Bone marrow (tissue), 2 donors: ENCODE measurements around the gene HOXD13.

Experiments
- DNase-seq, 2 donors: peaks; one replicate each; lab custom pipeline; 2025; lab: John Stamatoyannopoulos, UW

Gene HOXD13

GRCh38 chr2:176094349-176094748 lies 1.8 kb downstream of the HOXD13 start:
- no peak for DNase-seq

GRCh38 chr2:176095421-176095820 lies 2.9 kb downstream of the HOXD13 start:
- DNase-seq, result no peak

- peak in 1 of 2 donors; percentile 7 for DNase-seq
These were observed 3.9 kb downstream of the HOXD13 start for GRCh38 chr2:176096243-176096985.

- DNase-seq, result peak; percentile 41 to 43
These were observed 4.7 kb downstream of the HOXD13 start for GRCh38 chr2:176096986-176097819.

- no peak for DNase-seq
These were observed 5.4 kb downstream of the HOXD13 start for GRCh38 chr2:176097820-176098365.

GRCh38 chr2:176098366-176099158 lies 6.0 kb downstream of the HOXD13 start:
- DNase-seq, result no peak

- DNase-seq, result no peak
These were observed 6.7 kb downstream of the HOXD13 start for GRCh38 chr2:176099159-176099727.

GRCh38 chr2:176099728-176100546 lies 7.4 kb downstream of the HOXD13 start, which contains the start of gene HOXD12:
Gene HOXD12 (plus strand): TSS chr2:176099795. CDS start chr2:176099802, 7 bp downstream.
- DNase-seq, result no peak

- DNase-seq, result no peak
These were observed 8.1 kb downstream of the HOXD13 start for GRCh38 chr2:176100547-176101140.

- DNase-seq, result no peak
These were observed 8.8 kb downstream of the HOXD13 start for GRCh38 chr2:176101216-176101830.

GRCh38 chr2:176101842-176102241 lies 9.3 kb downstream of the HOXD13 start:
- no peak for DNase-seq

GRCh38 chr2:176102309-176102866 lies 9.9 kb downstream of the HOXD13 start:
- DNase-seq, result no peak

- DNase-seq, result no peak
These were observed 10.7 kb downstream of the HOXD13 start for GRCh38 chr2:176103194-176103593.

GRCh38 chr2:176103742-176104315 lies 11.3 kb downstream of the HOXD13 start:
- DNase-seq, result no peak

- no peak for DNase-seq
These were observed 12.0 kb downstream of the HOXD13 start for GRCh38 chr2:176104316-176105077.

- DNase-seq, result no peak
These were observed 12.7 kb downstream of the HOXD13 start for GRCh38 chr2:176105078-176105729.

GRCh38 chr2:176105730-176106580 lies 13.4 kb downstream of the HOXD13 start:
- no peak for DNase-seq
